T-helper 2 cell (primary cell): ENCODE results near the gene TRAF5.
"Not testable (repeated sequence)": the region's sequence is repeated elsewhere in the genome, so short reads cannot be mapped to it uniquely, and the experiment has no call there.

Experiments used
- DNase-seq, 5 experiments: peaks; one replicate each; pipeline versions ENCODE4 v3.0.0 to v3.0.0-alpha.2; 2012 to 2022
- total RNA-seq, 2 donors: gene quantifications; one replicate each; lab custom pipeline; 2026; lab: John Stamatoyannopoulos, UW

TRAF5 gene, protein sequence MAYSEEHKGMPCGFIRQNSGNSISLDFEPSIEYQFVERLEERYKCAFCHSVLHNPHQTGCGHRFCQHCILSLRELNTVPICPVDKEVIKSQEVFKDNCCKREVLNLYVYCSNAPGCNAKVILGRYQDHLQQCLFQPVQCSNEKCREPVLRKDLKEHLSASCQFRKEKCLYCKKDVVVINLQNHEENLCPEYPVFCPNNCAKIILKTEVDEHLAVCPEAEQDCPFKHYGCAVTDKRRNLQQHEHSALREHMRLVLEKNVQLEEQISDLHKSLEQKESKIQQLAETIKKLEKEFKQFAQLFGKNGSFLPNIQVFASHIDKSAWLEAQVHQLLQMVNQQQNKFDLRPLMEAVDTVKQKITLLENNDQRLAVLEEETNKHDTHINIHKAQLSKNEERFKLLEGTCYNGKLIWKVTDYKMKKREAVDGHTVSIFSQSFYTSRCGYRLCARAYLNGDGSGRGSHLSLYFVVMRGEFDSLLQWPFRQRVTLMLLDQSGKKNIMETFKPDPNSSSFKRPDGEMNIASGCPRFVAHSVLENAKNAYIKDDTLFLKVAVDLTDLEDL
- 97.9 to 159 reads per million in 2 donors for total RNA-seq

GRCh38 chr1:211326528-211327345 lies at the start of gene TRAF5:
TSS of gene TRAF5 (plus strand) at chr1:211326833. CDS start at chr1:211353240, 26,407 bp downstream.
- peak; percentile 29 to 62 (median 42) for DNase-seq

DNA sequence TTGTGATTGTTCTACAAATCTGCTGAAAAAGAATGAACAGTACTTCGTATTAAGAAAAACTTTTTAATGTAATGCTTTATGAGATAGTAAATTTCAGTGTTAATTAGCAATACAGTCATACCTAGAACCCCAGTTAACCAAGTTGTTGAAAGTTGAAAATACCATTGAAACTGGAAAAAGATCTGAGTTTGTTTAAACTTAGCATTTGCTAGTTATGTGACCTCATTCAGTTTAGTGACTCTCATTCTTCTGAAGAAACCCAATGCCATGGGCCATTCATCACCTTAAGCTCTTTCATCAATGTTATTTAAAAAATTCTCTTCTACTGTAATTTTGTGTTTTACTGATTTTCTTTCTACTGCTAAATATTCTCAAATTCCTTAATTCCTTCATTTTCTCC lies 47.3 kb upstream of the TRAF5 start:
- peak in 1 of 5 experiments; percentile 14 for DNase-seq

DNA sequence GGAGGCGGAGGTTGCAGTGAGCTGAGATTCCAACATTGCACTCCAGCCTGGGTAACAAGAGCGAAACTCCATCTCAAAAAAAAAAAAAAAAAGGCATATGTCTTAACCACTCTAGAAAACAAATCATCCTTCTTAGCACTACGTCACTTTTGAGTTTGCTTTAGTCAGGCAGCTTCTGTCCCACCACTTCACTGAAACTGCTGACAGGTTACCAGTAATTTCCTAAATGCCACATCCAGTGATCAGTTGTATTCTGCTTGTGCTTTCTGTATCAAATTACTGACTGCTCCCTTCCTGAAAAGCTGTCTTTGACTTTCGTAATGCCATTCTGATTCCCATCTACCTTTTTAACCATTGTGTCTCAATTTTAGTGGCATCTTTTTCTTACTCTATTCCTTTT lies 45.7 kb upstream of the TRAF5 start:
- DNase-seq: peak in 1 of 5 experiments; percentile 43

- DNase-seq: no peak
Observed at GRCh38 chr1:211281320-211282022, 45.2 kb upstream of the TRAF5 start.

DNA sequence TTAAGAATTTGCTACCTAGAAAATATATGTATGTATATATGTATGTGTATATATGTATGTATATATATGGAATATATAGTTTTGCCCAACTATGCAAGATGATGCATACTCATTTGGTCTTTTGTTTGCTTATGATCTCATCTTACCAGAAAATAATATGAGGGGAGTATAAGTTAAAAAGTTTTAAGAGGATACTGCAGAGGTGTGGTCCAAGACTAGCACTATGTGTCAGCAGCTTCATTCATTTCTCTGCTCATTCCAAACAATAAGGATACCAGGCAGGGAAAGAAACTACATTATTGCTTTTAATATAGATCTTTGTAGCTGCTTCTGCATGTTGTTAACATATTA lies 44.6 kb upstream of the TRAF5 start:
- DNase-seq: no peak

DNA sequence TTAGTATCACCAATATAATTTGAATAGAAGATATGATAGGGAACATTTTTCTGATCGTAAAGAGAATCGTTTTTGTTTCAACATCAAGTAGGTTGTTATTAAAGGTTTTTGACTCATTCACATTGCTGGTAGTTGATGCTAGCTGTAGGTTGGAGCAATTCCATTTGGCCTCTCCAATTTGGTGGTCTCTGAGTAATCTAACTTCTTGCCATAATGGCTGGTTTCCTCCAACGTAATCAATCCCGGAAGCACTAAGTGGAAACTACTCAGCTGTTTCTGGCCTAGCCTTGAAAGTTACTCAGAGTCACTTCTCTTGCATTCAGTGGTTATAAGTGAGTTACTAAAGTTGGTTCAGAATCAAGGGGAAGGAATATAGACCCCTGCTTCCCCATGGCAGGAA lies 41.4 kb upstream of the TRAF5 start:
- no peak for DNase-seq

GRCh38 chr1:211287218-211287617 lies 39.4 kb upstream of the TRAF5 start:
- no peak for DNase-seq

DNA sequence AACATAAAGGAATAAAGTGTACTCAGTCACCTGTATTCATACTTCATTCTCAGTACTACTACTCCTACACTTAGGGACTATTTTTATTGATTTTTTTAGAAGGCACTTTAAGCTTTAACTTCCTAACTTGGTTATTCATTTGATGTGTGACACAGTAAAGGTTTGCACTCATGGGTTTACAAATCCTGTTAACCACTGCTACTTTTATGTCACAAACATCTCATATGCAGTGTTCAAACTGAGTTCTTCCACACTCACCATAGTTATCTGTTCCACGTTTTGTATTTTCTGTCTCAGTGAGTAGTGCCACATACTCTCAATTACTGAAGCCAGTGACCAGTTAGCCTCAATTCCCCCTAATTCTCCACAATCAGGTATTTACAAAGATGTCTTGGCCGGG lies 34.2 kb upstream of the TRAF5 start:
- no peak for DNase-seq

DNA sequence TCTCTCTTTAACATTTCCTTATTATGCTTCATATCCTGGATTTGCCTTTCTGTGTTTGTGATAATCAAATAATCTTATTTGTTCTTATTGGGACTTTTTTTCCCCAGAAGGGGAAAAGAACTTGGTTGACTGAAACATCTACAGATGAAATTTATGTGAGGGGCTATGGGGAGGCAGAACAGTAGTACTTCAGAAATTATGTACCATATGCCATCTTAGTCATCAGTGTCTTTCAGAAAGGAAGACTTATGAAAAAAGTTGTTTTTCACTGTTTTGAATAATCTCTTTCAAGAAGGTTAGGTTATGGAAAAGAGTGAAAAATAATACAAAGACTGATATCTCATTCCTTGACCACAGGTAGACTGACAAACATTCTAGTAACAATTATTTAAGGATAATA lies 30.2 kb upstream of the TRAF5 start:
- no peak for DNase-seq

- peak in 1 of 5 experiments; percentile 75 for DNase-seq
Observed at GRCh38 chr1:211305044-211305443, 21.6 kb upstream of the TRAF5 start.

GRCh38 chr1:211309617-211310016 lies 17.0 kb upstream of the TRAF5 start:
- DNase-seq: no peak

DNA sequence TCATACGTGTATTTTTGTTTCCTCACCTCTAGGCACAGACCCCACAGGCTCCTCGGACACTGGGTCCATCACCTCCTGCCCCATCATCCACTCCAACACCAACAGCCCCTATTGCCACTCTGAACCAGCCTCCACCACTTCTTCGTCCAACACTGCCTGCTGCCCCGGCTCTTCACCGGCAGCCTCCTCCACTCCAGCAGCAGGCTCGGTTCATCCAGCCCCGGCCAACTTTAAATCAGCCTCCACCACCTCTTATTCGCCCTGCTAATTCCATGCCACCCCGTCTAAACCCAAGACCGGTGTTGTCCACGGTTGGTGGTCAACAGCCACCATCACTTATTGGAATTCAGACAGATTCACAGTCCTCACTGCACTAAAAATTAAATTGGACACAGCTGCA lies 13.2 kb upstream of the TRAF5 start:
- DNase-seq: no peak

DNA sequence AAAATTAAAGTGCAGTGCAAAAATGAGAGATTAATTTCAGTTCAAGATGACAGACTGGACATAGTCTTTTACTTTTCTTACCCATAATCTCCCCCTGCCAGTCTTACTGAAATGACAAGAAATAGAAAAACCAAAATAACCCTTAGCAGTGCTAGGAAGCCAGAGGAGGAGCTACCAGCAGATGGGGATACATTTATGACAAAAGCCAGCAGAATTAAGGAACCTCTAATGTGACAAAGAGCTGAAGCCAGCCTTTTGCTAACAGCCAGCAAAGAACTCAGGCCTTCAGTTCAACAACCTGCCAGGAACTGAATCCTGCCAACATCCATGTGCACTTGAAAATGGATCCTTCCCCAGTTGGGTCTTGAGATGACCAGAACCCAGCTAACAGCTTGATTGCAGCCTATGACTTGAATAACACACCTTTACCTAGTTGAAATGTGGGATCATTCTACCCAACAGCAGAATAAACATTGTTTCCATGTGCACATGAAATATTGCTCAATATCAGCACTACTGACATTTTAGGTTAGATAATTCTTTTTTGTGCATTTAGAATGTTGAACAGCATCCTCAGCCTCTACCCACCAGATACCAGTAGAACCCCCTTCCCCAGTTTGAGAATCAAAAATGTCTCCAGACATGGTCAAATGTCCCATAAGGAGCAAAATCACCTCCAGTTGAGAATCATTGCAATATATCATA lies 7.9 kb upstream of the TRAF5 start:
- no peak for DNase-seq

DNA sequence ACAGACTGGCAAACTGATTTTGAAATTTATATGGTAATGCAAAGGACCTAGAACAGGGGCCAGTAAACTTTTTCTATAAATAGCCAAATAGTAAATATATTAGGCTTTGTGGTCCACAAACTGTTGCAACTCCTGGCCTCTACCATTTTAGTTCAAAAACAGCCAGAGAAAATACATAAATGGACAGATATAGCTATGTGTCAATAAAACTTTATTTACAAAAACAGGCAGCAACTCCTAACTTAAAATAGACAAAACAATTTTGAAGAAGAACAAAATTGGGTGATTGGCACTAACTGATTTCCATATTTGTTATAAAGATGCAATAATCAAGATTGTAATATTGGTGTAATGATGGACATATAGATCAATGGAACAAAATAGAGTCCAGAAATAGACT lies 6.7 kb upstream of the TRAF5 start:
- DNase-seq: no peak

GRCh38 chr1:211320980-211321379 lies 5.7 kb upstream of the TRAF5 start:
- DNase-seq: peak in 1 of 5 experiments; percentile 47

- DNase-seq: not testable (repeated sequence)
Observed at GRCh38 chr1:211321646-211322045, 5.0 kb upstream of the TRAF5 start.

- peak in 4 of 5 experiments; percentile 44 to 84 (median 50) for DNase-seq
Observed at GRCh38 chr1:211323156-211324063, 3.2 kb upstream of the TRAF5 start.

DNA sequence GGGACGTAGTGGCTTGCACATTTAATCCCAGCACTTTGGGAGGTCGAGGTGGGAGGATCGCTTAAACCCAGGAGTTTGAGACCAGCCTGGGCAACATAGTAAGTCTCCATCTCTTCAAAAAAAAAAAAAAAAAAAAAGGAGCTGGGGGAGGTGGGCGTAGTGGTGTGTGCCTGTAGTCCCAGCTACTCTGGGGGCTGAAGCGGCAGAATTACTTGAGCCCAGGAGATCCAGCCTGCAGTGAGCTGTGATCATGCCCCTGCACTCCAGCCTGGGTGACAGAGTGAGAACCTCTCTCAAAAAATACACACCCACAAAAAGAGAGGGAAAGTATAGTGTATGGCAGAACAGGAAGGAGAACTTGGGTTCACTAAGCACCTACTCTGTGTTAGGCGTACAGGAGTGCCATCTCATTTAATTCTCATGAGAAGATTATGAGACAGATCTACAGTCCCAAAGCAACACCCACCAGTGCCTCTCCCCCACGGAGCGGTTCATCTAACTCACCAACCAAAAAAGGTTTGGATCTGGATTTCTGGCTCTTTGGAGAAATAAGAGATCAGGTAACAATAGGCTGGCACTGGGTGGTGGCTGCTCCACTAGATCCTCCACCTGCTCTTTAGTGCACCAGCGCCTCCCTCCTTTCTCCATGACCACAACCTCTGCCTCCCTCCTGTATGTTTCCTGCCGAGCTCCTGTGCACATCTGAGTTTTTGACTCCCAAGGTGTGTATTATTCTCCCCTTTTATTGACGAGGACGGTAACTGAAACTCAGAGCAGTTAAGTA lies 1.4 kb upstream of the TRAF5 start:
- no peak for DNase-seq

- DNase-seq: peak in 1 of 5 experiments; percentile 41
Observed at GRCh38 chr1:211326140-211326527, 499 bp upstream of the TRAF5 start.

- peak in 2 of 5 experiments; percentile 21 to 75 for DNase-seq
Observed at GRCh38 chr1:211327346-211327921, 801 bp downstream of the TRAF5 start.
